Medulla oblongata (tissue), 1 donor: Measurements from ENCODE around the gene ZYX.
"Not testable (repeated sequence)": the region's sequence is repeated elsewhere in the genome, so short reads cannot be mapped to it uniquely, and the experiment has no call there.

Experiments
- DNase-seq: peaks from one replicate; pipeline ENCODE4 v3.0.0-alpha.2; 2015; ENCODE audit errors: extremely low spot score

The ZYX gene

GRCh38 chr7:143396625-143397556 lies 15.7 kb downstream of the ZYX start:
- DNase-seq, result no peak

- no peak for DNase-seq
These were observed 16.8 kb downstream of the ZYX start for GRCh38 chr7:143397710-143398530.

- no peak for DNase-seq
These were observed 17.5 kb downstream of the ZYX start for GRCh38 chr7:143398616-143399015.

GRCh38 chr7:143399151-143399550 lies 18.0 kb downstream of the ZYX start:
- no peak for DNase-seq

DNA sequence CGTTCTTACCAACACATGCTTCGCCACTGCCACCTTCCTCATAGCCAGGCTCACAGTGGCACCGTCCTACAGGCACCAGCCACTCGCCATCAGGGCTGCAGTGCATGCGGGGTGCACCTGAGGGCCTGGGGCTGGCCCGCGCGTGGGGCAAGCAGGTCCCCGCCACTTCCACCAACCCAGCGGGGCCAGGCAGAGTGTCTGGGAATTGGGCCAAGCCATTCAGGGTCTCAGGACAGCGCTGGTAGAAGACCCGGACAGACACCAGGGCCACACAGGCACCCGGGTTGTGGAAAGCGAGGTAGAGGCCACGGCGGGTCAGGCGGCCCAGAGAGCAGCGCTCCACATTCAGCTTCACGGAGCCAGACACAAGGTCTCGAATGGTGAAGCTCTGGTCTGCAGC lies 18.5 kb downstream of the ZYX start:
- DNase-seq, result no peak

GRCh38 chr7:143401265-143401664 lies 20.1 kb downstream of the ZYX start:
- DNase-seq, result no peak

GRCh38 chr7:143402233-143402632 lies 21.1 kb downstream of the ZYX start:
- not testable (repeated sequence) for DNase-seq

- no peak for DNase-seq
These were observed 24.2 kb downstream of the ZYX start for GRCh38 chr7:143405173-143406001.

DNA sequence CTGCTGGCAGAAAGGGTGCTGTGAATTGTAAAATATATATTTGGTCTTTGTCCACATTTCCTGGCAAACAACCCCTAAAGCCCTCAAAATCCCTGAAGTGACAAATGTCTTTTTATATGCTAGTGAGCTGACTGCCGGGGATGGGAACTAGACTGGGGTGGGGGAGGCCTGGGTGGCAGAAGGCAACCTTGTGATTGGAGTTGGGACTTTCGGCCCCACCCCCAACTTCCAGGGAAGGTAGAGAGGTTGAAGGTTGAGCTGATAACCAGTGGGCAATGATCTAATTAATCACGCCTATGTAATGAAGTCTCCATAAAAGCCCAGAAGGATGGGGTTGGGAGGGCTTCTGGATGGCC lies 24.8 kb downstream of the ZYX start:
- no peak for DNase-seq

GRCh38 chr7:143407287-143408251 lies 26.4 kb downstream of the ZYX start:
- no peak for DNase-seq

DNA sequence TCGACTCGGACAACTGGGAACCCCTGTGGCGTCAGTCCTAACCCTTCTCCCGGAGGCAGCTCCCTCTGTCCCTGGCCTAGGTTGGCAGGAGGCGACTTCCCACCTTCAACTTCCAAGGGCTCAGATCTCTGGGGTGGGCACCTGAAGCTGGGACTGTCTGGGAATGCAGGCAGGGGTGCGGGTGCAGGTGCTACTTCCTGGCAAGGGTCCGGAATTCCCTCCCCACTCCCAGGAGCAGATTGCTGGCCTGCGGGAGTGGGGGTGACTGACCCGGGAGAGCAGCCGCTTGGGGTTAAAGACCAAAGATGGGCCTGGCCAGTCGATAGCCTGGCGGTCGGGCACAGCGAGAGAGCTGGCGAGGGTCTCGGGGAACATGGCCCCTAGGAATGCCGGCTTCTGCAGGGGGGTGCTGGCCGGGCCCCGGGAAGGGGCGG lies 27.1 kb downstream of the ZYX start:
- no peak for DNase-seq

DNA sequence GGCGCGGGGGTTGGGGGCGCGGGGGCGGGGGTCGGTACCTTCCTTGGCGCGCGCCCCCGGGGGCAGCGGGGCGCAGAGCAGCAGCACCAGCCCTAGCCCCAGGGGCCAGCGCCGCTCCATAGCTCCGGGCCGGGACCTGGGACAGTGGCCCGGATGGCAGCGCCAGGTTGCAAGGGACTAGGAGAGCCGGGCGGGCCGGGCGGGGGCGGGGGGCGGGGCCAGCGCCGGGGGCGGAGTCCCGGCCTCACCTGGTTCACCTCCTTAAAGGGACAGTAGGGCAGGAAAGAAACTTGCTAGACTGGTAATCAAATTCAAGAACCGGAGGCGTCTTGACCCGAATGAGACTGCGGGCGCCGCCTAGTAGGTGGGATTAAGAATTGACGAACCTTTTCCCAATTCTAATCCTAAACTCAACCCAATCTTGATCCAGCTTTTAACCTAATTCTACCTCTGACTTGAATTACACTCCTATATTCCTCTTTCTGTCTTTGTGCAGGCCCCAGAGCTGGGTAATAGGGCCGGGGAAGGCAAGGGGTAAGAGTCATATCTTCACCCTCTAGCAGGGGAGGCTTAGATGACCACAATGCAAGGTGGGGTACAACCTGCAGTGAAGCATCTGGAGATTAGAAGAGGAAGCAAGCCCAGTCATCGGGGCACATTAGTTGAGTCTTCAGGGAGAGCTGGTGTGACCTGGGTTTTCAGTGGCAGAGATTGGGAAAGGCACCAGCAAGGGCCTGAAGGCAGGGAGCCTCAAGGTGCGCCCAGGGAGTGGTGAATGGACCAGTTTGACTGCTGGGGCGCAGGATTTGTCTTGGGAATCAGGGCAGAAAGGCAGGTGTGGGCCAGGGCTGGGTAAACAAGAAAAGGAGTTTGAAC lies 27.8 kb downstream of the ZYX start, which contains the start of gene EPHA1:
EPHA1 (minus strand) TSS at position 171 of the 876 bp plus-strand sequence; CDS start at position 120, 51 bp downstream.
- no peak for DNase-seq

DNA sequence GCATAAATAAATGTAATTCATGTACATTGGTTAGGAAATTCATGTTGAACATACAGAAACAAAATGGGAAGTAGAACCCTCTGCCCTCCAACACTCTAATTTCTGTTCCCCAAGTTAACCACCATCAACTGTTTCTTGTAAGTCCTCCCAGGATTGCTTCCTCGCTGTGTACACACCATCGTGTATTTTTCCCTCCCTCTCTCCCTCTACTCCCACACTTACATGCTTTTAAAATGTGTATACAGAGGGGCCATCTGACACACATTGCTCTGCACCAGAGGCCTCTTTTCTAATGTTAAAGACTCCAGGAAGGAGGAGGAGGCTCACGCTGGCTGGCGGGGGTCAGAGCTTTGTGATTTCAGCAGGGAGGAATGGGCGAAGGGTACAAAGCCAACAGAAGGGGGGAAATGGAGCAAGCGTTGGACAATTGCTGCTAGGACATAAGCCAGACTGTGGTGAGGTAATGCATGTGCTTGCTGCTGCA lies 29.4 kb downstream of the ZYX start:
- peak; percentile 24 for DNase-seq

- no peak for DNase-seq
These were observed 31.0 kb downstream of the ZYX start for GRCh38 chr7:143411976-143412708.

GRCh38 chr7:143413123-143413522 lies 32.0 kb downstream of the ZYX start:
- DNase-seq, result no peak

- DNase-seq, result not testable (repeated sequence)
These were observed 34.1 kb downstream of the ZYX start for GRCh38 chr7:143415209-143415608.

DNA sequence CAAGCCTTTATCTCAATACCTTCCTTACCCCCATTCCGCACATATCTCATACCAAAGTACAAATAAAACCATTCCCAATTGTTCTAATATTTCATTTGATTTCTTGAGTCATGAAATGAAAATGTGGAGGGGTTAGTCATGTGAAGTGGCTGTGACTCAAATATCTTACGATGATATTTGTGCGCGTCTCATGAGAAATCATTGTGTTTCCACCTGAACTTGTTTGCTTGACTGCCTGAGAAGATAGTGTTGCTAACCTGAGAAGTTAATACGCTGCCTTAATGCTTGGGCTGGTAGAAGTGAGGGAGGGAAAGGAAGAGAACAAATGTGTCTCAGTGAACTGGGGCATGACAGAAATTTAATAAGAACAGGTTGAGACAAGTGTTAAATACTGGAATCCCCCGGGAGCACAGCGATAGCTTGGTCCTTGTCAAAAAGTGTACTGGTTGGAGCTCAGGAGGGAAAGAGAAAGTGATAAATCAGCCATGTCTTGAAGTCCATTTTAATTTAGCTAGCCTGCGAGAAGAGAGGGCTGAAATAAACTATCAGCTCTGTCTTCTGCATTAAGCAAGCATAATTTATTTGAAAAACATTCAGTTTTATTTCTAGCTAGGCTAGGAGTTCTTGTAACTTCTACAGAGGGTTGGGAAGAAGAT lies 34.7 kb downstream of the ZYX start:
- no peak for DNase-seq

DNA sequence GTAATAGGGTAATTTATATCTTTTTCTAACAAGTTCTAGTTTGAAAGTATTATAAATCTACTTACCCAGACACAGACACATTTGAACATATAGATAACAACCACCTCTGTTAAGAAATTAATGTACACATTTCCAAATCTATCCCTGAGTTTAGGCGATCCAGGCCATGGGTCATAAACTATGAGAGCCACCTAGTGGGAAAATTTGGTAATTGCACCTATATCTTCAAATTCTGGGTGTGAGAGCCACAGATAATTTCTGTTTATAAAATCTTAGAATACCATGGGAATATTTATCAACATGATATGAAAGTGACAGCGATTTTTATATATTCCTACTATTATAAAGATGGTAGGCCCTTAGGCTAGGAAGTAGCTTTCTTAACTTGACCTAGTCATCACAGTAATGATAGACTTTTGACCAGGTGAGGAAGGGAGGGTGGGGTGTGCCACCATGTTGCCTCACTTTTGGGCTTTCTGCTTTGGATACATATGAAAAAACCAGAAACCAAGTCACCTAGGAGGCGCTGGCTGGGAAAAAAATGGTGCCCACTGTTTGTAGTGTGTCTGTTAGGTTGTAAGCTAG lies 35.5 kb downstream of the ZYX start:
- DNase-seq, result peak; percentile 73
